ENCODE results near the gene VTI1B. TPM values are rescaled to one million over a fixed set of nuclear protein-coding genes. Genes with fewer than 3 reads are reported as not detected.

The VTI1B gene
- total and polyA plus RNA-seq, 2 of the 4 experiments (the other 2 are of a cell fraction) = 61.8 to 90.2 TPM

- TF ChIP-seq CEBPB (IDR thresholded peaks at IDR 0.05; ENCODE audit: low read depth, low read length) (no peak), USF2 (IDR thresholded peaks at IDR 0.05; ENCODE audit: low read depth, low read length) (no peak), NFE2L2 (IDR thresholded peaks at IDR 0.05; ENCODE audit: low read depth, low read length) (no peak), SMC3 (IDR thresholded peaks at IDR 0.05; ENCODE audit: low read depth, low read length) (no peak), POLR2A (IDR thresholded peaks at IDR 0.05; ENCODE audit: low read depth, low read length) (no peak), BHLHE40 (IDR thresholded peaks at IDR 0.05; ENCODE audit: low read depth, low read length) (no peak)
These were observed 47.9 kb upstream of the VTI1B start (continued) for GRCh38 chr14:67722293-67722692.

GRCh38 chr14:67721875-67722274, 47.4 kb upstream of the VTI1B start:
- DNase-seq (no peak), ATAC-seq (ENCODE audit: low read depth) (no peak)
- Histone ChIP-seq H2AK5ac (ENCODE audit: low read depth, low read length) (no peak overlapping the region), H3K56ac (ENCODE audit: extremely low read depth, insufficient read depth, low read length) (no peak overlapping the region), H3K4me2 (ENCODE audit: low read depth, low read length) (no peak overlapping the region), H2AFZ (replicated peaks; ENCODE audit: low read length, poor library complexity) (no peak overlapping the region), H3K9ac (ENCODE audit: low read depth, low read length) (no peak overlapping the region), H3K4ac (ENCODE audit: low read depth, low read length) (no peak overlapping the region), H3K79me1 (ENCODE audit: low read depth in 1 of 2, low read length in 2 of 2) (no peaks in the 10 kb centered on the region), H4K20me1 (ENCODE audit: insufficient read depth, low read length) (no peaks in the 10 kb centered on the region), H3K9me1 (ENCODE audit: insufficient read depth, low read length) (no peaks in the 10 kb centered on the region), H2AK9ac (replicated peaks; ENCODE audit: low read depth, low read length, poor library complexity) (no peak overlapping the region), H4K5ac (ENCODE audit: low read depth, low read length) (no peak overlapping the region), H2BK120ac (ENCODE audit: low read depth, low read length) (no peak overlapping the region), H3K9me3 (ENCODE audit: control insufficient read depth, insufficient read depth, low read length) (0 out of 2 replicates have a peak, but pooled peaks cover 4% of the 10 kb centered on the region), H4K91ac (ENCODE audit: insufficient read depth, low read depth, low read length) (no peak overlapping the region), H3K18ac (ENCODE audit: low read depth, low read length) (no peak overlapping the region), H4K8ac (ENCODE audit: low read depth in 2 of 2, low read length in 2 of 2) (no peak overlapping the region), H3K4me3 (ENCODE audit: insufficient read depth, low read depth, low read length) (no peak overlapping the region), H2BK5ac (ENCODE audit: low read depth, low read length, poor library complexity, severe bottlenecking) (no peak overlapping the region), H3K14ac (replicated peaks; ENCODE audit: low read depth, low read length) (no peak overlapping the region), H3K23ac (ENCODE audit: low read depth, low read length) (no peak overlapping the region), H3K27me3 (ENCODE audit: control insufficient read depth, insufficient read depth, low read length) (peaks cover 44% of the 10 kb centered on the region), H2BK15ac (ENCODE audit: low read depth, low read length) (no peak overlapping the region), H3K4me1 (ENCODE audit: control insufficient read depth, insufficient read depth, low read length) (no peaks in the 10 kb centered on the region), H2BK20ac (ENCODE audit: low read depth, low read length) (no peak overlapping the region), H3K27ac (ENCODE audit: insufficient read depth, low read length) (no peak overlapping the region), H3K36me3 (ENCODE audit: control insufficient read depth, insufficient read depth, low read length) (no peaks in the 10 kb centered on the region)
- WGBS, 2 experiments (ENCODE audit: extremely low coverage in 2 of 2, insufficient read length in 1 of 2) = no CpG with 5 or more reads among the region's 5 CpGs
- BruUV-seq (replicated peaks) = no TSS peak
- intact Hi-C loops (cut with micrococcal nuclease) = no loop called here
- ChIA-PET POLR2A (ENCODE audit: unreplicated experiment) (no interaction called here), CTCF (interaction anchor here (1.3 kb wide), 1 partner anchor 17 kb away, joined by 4 read pairs; no protein-coding TSS in a partner anchor)
- in situ Hi-C loops (cut with MboI; ENCODE audit: low sequenced_read_pairs) = loop anchor here (25.0 kb wide), 1 partner anchor 285 kb away; no protein-coding TSS in a partner anchor
- dilution Hi-C loops (cut with HindIII; ENCODE audit: low sequenced_read_pairs, unreplicated experiment) = no loop called here
- TF ChIP-seq USF2 (IDR thresholded peaks at IDR 0.05; ENCODE audit: low read depth, low read length) (no peak), MAFK (IDR thresholded peaks at IDR 0.05; ENCODE audit: low read depth, low read length) (peak; percentile 87), MXI1 (IDR thresholded peaks at IDR 0.05; ENCODE audit: borderline replicate concordance, low read depth, low read length) (no peak), FOS (IDR thresholded peaks at IDR 0.05; ENCODE audit: low read depth, low read length) (no peak), ELK1 (IDR thresholded peaks at IDR 0.05; ENCODE audit: borderline replicate concordance, low read depth, low read length) (no peak)

Data from IMR-90 (cell line).